ENCODE measurements around the gene DLGAP1. TPM values are rescaled to one million over a fixed set of nuclear protein-coding genes. Genes with fewer than 3 reads are reported as not detected.

DLGAP1 gene
- total and polyA plus RNA-seq, 2 of the 4 experiments (the other 2 are of a cell fraction): under 0.01 to 0.09 TPM

GRCh38 chr18:3649135-3649632, 805.9 kb downstream of the DLGAP1 start:
- Histone ChIP-seq H3K36me3 (ENCODE audit: control insufficient read depth, insufficient read depth, low read length) (no peaks in the 10 kb centered on the region), H2AK9ac (replicated peaks; ENCODE audit: low read depth, low read length, poor library complexity) (no peak overlapping the region), H2BK20ac (ENCODE audit: low read depth, low read length) (peak overlapping the region; percentile 97), H3K4ac (ENCODE audit: low read depth, low read length) (peak overlapping the region; percentile 94), H4K91ac (ENCODE audit: insufficient read depth, low read depth, low read length) (peak overlapping the region; percentile 80), H3K23ac (ENCODE audit: low read depth, low read length) (peak overlapping the region; percentile 92), H3K27ac (ENCODE audit: insufficient read depth, low read length) (peak overlapping the region; percentile 91), H3K18ac (ENCODE audit: low read depth, low read length) (peak overlapping the region; percentile 97), H3K79me1 (ENCODE audit: low read depth in 1 of 2, low read length in 2 of 2) (peaks cover 0 to 9% of the 10 kb centered on the region in 2 experiments; a peak in 2 of 4 replicates), H2AFZ (replicated peaks; ENCODE audit: low read length, poor library complexity) (peak overlapping the region; percentile 86), H3K14ac (replicated peaks; ENCODE audit: low read depth, low read length) (peak overlapping the region; percentile 92), H3K9ac (ENCODE audit: low read depth, low read length) (peak overlapping the region; percentile 82), H3K27me3 (ENCODE audit: control insufficient read depth, insufficient read depth, low read length) (no peaks in the 10 kb centered on the region), H3K4me1 (ENCODE audit: control insufficient read depth, insufficient read depth, low read length) (peaks cover 26% of the 10 kb centered on the region), H4K8ac (ENCODE audit: low read depth in 2 of 2, low read length in 2 of 2) (peak overlapping the region; percentile 61 to 75), H3K56ac (ENCODE audit: extremely low read depth, insufficient read depth, low read length) (peak overlapping the region; percentile 91), H3K9me3 (ENCODE audit: control insufficient read depth, insufficient read depth, low read length) (no peaks in the 10 kb centered on the region), H3K9me1 (ENCODE audit: insufficient read depth, low read length) (peaks cover 14% of the 10 kb centered on the region), H3K4me2 (ENCODE audit: low read depth, low read length) (peak overlapping the region; percentile 89), H3K4me3 (ENCODE audit: insufficient read depth, low read depth, low read length) (peak overlapping the region; percentile 19; the same call in 1 of the 2 replicates), H2AK5ac (ENCODE audit: low read depth, low read length) (peak overlapping the region; percentile 78), H2BK15ac (ENCODE audit: low read depth, low read length) (peak overlapping the region; percentile 92), H4K5ac (ENCODE audit: low read depth, low read length) (peak overlapping the region; percentile 93), H4K20me1 (ENCODE audit: insufficient read depth, low read length) (no peaks in the 10 kb centered on the region), H2BK120ac (ENCODE audit: low read depth, low read length) (peak overlapping the region; percentile 97), H2BK5ac (ENCODE audit: low read depth, low read length, poor library complexity, severe bottlenecking) (peak overlapping the region; percentile 90)
- no peak for TF ChIP-seq RFX5 (IDR thresholded peaks at IDR 0.05; ENCODE audit: low read depth, low read length)
- TF ChIP-seq USF2 (IDR thresholded peaks at IDR 0.05; ENCODE audit: low read depth, low read length): no peak
- no peak for TF ChIP-seq BHLHE40 (IDR thresholded peaks at IDR 0.05; ENCODE audit: low read depth, low read length)
- no peak for TF ChIP-seq FOS (IDR thresholded peaks at IDR 0.05; ENCODE audit: low read depth, low read length)
- TF ChIP-seq POLR2A (IDR thresholded peaks at IDR 0.05; ENCODE audit: low read depth, low read length): no peak
- no peak for TF ChIP-seq SMC3 (IDR thresholded peaks at IDR 0.05; ENCODE audit: low read depth, low read length)
- no peak for TF ChIP-seq RCOR1 (IDR thresholded peaks at IDR 0.05; ENCODE audit: insufficient replicate concordance, low read length)
- TF ChIP-seq NFE2L2 (IDR thresholded peaks at IDR 0.05; ENCODE audit: low read depth, low read length): no peak
- TF ChIP-seq CHD1 (IDR thresholded peaks at IDR 0.05; ENCODE audit: low read depth, low read length): no peak
- no peak for TF ChIP-seq MAZ (IDR thresholded peaks at IDR 0.05; ENCODE audit: borderline replicate concordance, low read depth, low read length)
- no peak for TF ChIP-seq MXI1 (IDR thresholded peaks at IDR 0.05; ENCODE audit: borderline replicate concordance, low read depth, low read length)
- no peak for TF ChIP-seq ELK1 (IDR thresholded peaks at IDR 0.05; ENCODE audit: borderline replicate concordance, low read depth, low read length)
- TF ChIP-seq MAFK (IDR thresholded peaks at IDR 0.05; ENCODE audit: low read depth, low read length): no peak
- no peak for TF ChIP-seq CTCF (conservative IDR thresholded peaks at IDR 0.05; ENCODE audit: low read depth, low read length)
- TF ChIP-seq RAD21 (IDR thresholded peaks at IDR 0.05; ENCODE audit: low read length): no peak
- no peak for TF ChIP-seq CEBPB (IDR thresholded peaks at IDR 0.05; ENCODE audit: low read depth, low read length)
- ChIA-PET POLR2A (ENCODE audit: unreplicated experiment) (interaction anchor here (1.3 kb wide), 1 partner anchor 25 kb away, joined by 9 read pairs; no protein-coding TSS in a partner anchor), CTCF (no interaction called here)
- dilution Hi-C loops (cut with HindIII; ENCODE audit: low sequenced_read_pairs, unreplicated experiment): no loop called here
- WGBS, 2 experiments (ENCODE audit: extremely low coverage in 2 of 2, insufficient read length in 1 of 2): 20% methylated on average over 1 of the region's 6 CpGs; no CpG with 5 or more reads in 1 of the 2 experiments
- in situ Hi-C loops (cut with MboI; ENCODE audit: low sequenced_read_pairs): no loop called here
- ATAC-seq (ENCODE audit: low read depth): 0 out of 2 replicates have a peak, but pooled peaks have one; percentile 4
- DNase-seq: peak; percentile 37
- no TSS peak for BruUV-seq (replicated peaks)
- intact Hi-C loops (cut with micrococcal nuclease): no loop called here
